Spleen (tissue), 7 donors: ENCODE measurements around the gene DAD1.

Source experiments
- POLR2AphosphoS5 ChIP-seq, 3 donors: sonication (generic); formaldehyde crosslinking; IDR thresholded peaks; one replicate each; pipeline ENCODE4 v1.5.1; 2017; ENCODE audit warnings: antibody characterized with exemption in 3 of 3
- TF ChIP-seq, protein P1 (sequence below), 11 experiments: fragments of 200-600 bp in 7 of 11; fragments of 450-650 bp in 4 of 11; sonication (generic) in 4 of 11; IDR thresholded peaks in 8 of 11; conservative IDR thresholded peaks in 3 of 11; 1 replicate in 7 of 11; 2 replicates in 4 of 11; pipeline versions ENCODE4 v1.4.0 to v1.8.0; 2016 to 2021; ENCODE audit warnings: antibody characterized with exemption in 11 of 11, inconsistent platforms in 4 of 11, mild to moderate bottlenecking in 1 of 11
- donor health status: DM: no; HTN: no; CAD: no; lungs with moderate emphysema.
- donor health status: DM: no; HTN: no; CAD: no.
- donor health status: DM: no; HTN: no; CAD: no.

DNA sequence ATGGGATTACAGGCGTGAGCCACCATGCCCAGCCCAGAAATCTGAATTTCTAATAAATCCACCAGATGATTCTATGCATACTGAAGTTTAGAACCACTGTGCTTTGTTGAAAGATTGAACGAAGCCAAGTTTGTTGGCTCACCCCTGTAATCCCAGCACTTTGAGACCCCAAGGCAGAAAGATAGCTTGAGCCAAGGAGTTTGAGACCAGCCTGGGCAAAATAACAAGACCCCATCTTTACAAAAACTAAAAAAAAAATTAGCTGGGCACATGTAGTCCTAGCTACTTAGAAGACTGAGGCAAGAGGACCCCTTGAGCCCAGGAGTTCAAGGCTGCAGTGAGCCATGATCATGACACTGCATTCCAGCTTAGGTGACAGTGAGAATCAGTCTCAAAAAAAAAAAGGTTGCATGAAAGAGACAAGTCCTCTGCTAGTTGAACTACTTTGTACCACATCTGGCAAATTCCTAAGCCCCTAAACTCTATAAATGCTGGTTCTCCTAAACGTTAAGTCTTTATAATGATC lies 7.4 kb upstream of the DAD1 start:
- TF ChIP-seq, protein P1, sequence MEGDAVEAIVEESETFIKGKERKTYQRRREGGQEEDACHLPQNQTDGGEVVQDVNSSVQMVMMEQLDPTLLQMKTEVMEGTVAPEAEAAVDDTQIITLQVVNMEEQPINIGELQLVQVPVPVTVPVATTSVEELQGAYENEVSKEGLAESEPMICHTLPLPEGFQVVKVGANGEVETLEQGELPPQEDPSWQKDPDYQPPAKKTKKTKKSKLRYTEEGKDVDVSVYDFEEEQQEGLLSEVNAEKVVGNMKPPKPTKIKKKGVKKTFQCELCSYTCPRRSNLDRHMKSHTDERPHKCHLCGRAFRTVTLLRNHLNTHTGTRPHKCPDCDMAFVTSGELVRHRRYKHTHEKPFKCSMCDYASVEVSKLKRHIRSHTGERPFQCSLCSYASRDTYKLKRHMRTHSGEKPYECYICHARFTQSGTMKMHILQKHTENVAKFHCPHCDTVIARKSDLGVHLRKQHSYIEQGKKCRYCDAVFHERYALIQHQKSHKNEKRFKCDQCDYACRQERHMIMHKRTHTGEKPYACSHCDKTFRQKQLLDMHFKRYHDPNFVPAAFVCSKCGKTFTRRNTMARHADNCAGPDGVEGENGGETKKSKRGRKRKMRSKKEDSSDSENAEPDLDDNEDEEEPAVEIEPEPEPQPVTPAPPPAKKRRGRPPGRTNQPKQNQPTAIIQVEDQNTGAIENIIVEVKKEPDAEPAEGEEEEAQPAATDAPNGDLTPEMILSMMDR (IDR thresholded peaks at IDR 0.05 in 8 of 11, conservative IDR thresholded peaks at IDR 0.05 in 3 of 11): no peak
- TF ChIP-seq POLR2AphosphoS5 (IDR thresholded peaks at IDR 0.05): no peak
